Hindlimb muscle (tissue), 1 donor: Measurements from ENCODE around the gene LRRTM3. TPM values are rescaled to one million over a fixed set of nuclear protein-coding genes. Genes with fewer than 3 reads are reported as not detected.
A peak's percentile ranks its signal among the peaks of the same experiment; 100 is the strongest.

ENCODE experiments used
- DNase-seq: peaks from one replicate; pipeline ENCODE4 v3.0.0-alpha.2; 2013
- polyA plus RNA-seq: library from polyadenylated mRNA; unstranded; fragments of 120-200 nt; gene quantifications from one replicate; pipeline ENCODE4 v1.2.1, GENCODE V29; 2013; ENCODE audit not compliant: insufficient read length

Gene LRRTM3
- polyA plus RNA-seq = 2.0 TPM

- peak; percentile 78 for DNase-seq
Observed at GRCh38 chr10:66925896-66926715, at the start of gene LRRTM3. LRRTM3 (plus strand) TSS chr10:66926036.

GRCh38 chr10:66877361-66877760, 48.5 kb upstream of the LRRTM3 start:
- DNase-seq = no peak

- no peak for DNase-seq
Observed at GRCh38 chr10:66880292-66880691, 45.5 kb upstream of the LRRTM3 start.

GRCh38 chr10:66880826-66881225, 45.0 kb upstream of the LRRTM3 start:
- DNase-seq = no peak

GRCh38 chr10:66881814-66882213, 44.0 kb upstream of the LRRTM3 start:
- no peak for DNase-seq

- DNase-seq = no peak
Observed at GRCh38 chr10:66882271-66882670, 43.6 kb upstream of the LRRTM3 start.

GRCh38 chr10:66886848-66887247, 39.0 kb upstream of the LRRTM3 start:
- no peak for DNase-seq

- no peak for DNase-seq
Observed at GRCh38 chr10:66888237-66888636, 37.6 kb upstream of the LRRTM3 start.

- DNase-seq = no peak
Observed at GRCh38 chr10:66892871-66893270, 33.0 kb upstream of the LRRTM3 start.

- DNase-seq = no peak
Observed at GRCh38 chr10:66910671-66911070, 15.2 kb upstream of the LRRTM3 start.

- no peak for DNase-seq
Observed at GRCh38 chr10:66916030-66916429, 9.8 kb upstream of the LRRTM3 start.

- no peak for DNase-seq
Observed at GRCh38 chr10:66917104-66917503, 8.7 kb upstream of the LRRTM3 start.

- DNase-seq = no peak
Observed at GRCh38 chr10:66919248-66919647, 6.6 kb upstream of the LRRTM3 start.

- no peak for DNase-seq
Observed at GRCh38 chr10:66924674-66925345, 1.0 kb upstream of the LRRTM3 start.

- no peak for DNase-seq
Observed at GRCh38 chr10:66925373-66925772, 463 bp upstream of the LRRTM3 start.

- DNase-seq = no peak
Observed at GRCh38 chr10:66926841-66927240, 1.0 kb downstream of the LRRTM3 start.

GRCh38 chr10:66927251-66927935, 1.6 kb downstream of the LRRTM3 start:
- DNase-seq = no peak

- DNase-seq = peak; percentile 56
Observed at GRCh38 chr10:66927971-66928770, 2.3 kb downstream of the LRRTM3 start.

GRCh38 chr10:66928776-66929175, 2.9 kb downstream of the LRRTM3 start:
- DNase-seq = no peak

GRCh38 chr10:66929375-66929774, 3.5 kb downstream of the LRRTM3 start:
- DNase-seq = no peak

GRCh38 chr10:66931340-66931948, 5.6 kb downstream of the LRRTM3 start:
- peak; percentile 69 for DNase-seq

- DNase-seq = no peak
Observed at GRCh38 chr10:66931949-66932343, 6.1 kb downstream of the LRRTM3 start.
